Panc1 (cell line): ENCODE data around the gene GOLGA8R.
"Not testable (repeated sequence)": the region's sequence is repeated elsewhere in the genome, so short reads cannot be mapped to it uniquely, and the experiment has no call there.

Source experiments
- CTCF ChIP-seq: fragments of 450-650 bp; IDR thresholded peaks from 2 replicates; pipeline ENCODE4 v1.5.1; 2017; ENCODE audit warnings: mild to moderate bottlenecking
- SIN3A ChIP-seq: IDR thresholded peaks from 2 replicates; pipeline ENCODE4 v1.6.1; 2012; ENCODE audit warnings: low read depth, mild to moderate bottlenecking, low read length, moderate library complexity, borderline replicate concordance; ENCODE audit not compliant: insufficient read depth

GRCh38 chr15:30393664-30393991 is 20.4 kb downstream of the GOLGA8R start:
- not testable (repeated sequence) for TF ChIP-seq CTCF, SIN3A
